WI38 (cell line): ENCODE data around the gene ZNF132.
"Not testable (repeated sequence)": the region's sequence is repeated elsewhere in the genome, so short reads cannot be mapped to it uniquely, and the experiment has no call there.

Experiments used
- H3K4me3 ChIP-seq: 2 replicates; pipeline ENCODE4 v1.5.1; 2011; ENCODE audit warnings: low read depth, mild to moderate bottlenecking, control low read depth, low read length
- TF ChIP-seq, protein P1 (sequence below): IDR thresholded peaks from 2 replicates; pipeline ENCODE4 v1.5.1; 2012; ENCODE audit warnings: low read depth, mild to moderate bottlenecking, control low read depth, low read length

Gene ZNF132

DNA sequence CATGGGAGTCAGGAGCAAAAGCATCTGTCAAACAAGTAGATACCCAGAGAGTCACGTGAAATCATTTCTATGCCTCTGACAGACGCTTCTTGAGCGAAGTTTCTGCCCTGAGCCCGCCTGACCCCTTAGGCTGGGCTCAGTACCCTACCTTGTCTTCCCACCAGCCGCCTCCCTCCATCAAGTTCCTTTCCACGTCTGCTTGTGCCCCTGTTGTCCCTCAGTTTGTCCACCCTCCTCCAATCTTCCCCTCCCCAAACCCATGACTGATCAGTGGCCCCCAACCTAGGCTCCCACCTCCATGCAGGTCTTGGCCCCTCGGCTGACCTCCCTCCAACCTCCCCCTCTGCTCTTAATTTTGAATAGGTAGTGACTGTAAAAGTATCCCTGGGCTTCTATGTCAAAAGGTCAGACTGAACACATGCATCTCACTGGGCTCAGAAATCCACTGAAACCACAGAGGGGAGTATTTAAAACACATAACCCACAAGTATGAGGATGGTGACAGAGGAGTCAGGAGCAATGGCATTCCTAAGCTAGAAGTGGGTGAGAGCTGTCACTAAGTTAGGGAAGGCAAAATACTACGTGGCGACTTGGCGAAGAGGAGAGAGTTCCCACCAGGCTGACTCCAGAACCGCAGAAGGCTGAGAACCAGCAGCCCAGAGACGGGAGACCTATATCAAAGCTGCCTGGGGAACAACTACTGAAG is 34.5 kb upstream of the ZNF132 start:
- TF ChIP-seq, protein P1, sequence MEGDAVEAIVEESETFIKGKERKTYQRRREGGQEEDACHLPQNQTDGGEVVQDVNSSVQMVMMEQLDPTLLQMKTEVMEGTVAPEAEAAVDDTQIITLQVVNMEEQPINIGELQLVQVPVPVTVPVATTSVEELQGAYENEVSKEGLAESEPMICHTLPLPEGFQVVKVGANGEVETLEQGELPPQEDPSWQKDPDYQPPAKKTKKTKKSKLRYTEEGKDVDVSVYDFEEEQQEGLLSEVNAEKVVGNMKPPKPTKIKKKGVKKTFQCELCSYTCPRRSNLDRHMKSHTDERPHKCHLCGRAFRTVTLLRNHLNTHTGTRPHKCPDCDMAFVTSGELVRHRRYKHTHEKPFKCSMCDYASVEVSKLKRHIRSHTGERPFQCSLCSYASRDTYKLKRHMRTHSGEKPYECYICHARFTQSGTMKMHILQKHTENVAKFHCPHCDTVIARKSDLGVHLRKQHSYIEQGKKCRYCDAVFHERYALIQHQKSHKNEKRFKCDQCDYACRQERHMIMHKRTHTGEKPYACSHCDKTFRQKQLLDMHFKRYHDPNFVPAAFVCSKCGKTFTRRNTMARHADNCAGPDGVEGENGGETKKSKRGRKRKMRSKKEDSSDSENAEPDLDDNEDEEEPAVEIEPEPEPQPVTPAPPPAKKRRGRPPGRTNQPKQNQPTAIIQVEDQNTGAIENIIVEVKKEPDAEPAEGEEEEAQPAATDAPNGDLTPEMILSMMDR, result no peak
- no peak overlapping the region for H3K4me3 ChIP-seq

DNA sequence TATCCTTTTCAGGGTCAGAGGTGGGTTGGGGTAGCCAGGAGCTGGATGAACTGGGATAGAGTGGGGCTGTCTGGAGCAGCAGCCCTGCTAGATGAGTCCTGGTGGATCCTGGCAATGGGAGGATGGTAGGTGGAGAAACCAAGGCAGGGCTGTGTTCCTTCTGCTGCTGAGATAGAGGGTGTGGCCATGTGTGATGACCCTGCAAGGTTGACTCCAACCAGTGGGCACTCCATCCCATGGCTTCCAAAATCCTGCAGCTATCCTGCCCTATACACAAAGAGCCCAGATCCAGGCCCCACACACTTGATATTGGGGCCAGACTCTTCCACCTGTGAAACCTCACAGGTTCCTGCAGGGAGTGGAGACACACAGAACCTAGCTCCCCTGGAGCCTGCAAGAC is 33.8 kb upstream of the ZNF132 start:
- H3K4me3 ChIP-seq, result no peak overlapping the region
- TF ChIP-seq, protein P1, result no peak

DNA sequence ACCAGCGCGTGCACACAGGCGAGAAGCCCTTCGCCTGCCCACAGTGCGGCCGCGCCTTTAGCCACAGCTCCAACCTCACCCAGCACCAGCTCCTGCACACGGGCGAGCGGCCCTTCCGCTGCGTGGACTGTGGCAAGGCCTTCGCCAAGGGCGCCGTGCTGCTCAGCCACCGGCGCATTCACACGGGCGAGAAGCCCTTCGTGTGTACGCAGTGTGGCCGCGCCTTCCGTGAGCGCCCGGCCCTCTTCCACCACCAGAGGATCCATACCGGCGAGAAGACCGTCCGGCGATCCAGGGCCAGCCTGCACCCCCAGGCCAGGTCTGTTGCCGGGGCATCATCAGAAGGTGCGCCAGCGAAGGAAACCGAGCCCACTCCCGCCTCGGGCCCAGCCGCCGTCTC is 31.8 kb upstream of the ZNF132 start:
- H3K4me3 ChIP-seq, result no peak overlapping the region
- TF ChIP-seq, protein P1, result no peak

DNA sequence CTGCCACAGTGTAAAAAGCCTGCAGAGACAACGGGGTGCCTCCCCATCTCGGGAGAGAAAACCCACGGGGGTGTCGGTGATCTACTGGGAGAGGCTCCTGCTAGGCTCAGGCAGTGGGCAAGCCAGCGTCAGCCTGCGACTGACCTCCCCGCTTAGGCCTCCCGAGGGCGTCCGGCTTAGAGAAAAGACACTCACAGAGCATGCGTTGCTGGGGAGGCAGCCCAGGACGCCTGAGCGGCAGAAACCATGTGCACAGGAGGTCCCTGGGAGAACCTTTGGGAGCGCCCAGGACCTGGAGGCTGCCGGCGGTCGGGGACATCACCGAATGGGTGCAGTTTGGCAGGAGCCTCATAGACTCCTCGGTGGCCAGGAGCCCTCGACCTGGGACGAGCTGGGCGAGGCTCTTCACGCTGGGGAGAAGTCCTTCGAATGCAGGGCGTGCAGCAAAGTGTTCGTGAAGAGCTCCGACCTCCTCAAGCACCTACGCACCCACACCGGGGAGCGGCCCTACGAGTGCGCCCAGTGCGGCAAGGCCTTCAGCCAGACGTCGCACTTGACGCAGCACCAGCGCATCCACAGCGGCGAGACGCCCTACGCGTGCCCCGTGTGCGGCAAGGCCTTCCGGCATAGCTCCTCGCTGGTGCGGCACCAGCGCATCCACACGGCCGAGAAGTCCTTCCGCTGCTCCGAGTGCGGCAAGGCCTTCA is 31.0 kb upstream of the ZNF132 start:
- H3K4me3 ChIP-seq, result not testable (repeated sequence)

DNA sequence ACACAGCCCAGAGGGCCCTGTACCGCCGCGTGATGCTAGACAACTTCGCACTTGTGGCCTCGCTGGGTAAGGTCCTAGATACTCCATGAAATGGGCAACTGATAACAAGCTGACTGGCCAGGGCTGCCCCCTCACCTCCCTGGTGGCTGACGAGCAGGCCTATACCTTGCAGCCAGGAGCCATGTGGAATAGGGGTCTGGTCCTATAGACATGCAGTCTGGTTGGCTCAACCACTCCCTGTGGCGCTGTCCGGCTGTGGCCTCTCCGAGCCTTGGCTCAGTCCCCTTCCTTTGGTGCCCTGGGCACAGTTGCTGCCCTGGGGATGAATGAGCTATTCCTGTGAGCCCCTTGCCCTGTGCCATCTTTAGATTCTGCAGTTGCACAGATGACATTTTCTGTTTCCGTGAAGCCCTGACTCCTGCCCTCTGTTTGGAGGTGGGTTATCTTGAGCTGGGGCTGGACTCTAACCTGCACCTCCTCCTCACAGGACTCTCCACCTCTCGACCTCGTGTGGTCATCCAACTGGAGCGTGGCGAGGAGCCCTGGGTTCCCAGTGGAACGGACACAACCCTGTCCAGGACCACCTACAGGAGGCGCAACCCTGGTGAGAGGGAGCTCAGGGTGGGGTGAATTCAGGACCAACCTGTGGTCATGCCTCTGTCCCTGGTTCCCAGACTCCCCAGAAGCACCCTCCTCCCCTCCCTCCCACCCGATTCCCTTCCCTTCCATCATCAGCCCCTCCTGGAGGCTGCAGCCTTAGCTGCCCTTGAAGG is 29.5 kb upstream of the ZNF132 start:
- TF ChIP-seq, protein P1, result no peak
- H3K4me3 ChIP-seq, result no peak overlapping the region

DNA sequence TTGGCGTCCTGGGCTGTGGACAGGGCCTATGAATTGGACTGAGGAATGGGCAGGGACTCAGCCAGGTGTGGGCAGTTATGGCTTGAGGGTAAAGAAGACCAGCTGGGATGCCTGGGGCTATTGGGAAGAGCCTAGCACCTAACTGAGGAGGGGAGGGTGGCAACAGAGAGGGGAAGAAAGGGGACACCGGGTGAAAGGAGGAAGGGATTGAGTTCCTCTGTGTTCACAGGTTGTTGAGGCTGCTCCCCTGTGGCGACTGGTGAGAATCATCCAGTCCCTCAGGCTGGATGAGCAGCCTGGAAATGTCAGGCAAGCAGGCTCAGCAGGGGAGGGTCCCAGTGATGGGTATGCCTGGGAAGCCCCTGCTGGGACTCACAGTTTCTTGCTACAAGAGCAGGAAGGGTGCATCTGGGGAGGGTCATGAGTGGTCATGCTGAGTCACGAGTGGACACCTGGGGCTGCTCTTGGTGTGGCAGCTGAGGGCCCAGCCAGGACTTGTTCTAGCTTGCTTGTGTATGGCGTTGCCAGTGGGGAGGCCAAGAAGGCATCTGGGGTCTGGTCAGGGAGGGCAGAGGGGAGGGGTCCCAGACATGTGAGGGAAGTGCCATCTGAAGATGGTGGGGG is 28.4 kb upstream of the ZNF132 start:
- H3K4me3 ChIP-seq, result no peak overlapping the region; the same call in 1 of the 2 replicates
- TF ChIP-seq, protein P1, result no peak

DNA sequence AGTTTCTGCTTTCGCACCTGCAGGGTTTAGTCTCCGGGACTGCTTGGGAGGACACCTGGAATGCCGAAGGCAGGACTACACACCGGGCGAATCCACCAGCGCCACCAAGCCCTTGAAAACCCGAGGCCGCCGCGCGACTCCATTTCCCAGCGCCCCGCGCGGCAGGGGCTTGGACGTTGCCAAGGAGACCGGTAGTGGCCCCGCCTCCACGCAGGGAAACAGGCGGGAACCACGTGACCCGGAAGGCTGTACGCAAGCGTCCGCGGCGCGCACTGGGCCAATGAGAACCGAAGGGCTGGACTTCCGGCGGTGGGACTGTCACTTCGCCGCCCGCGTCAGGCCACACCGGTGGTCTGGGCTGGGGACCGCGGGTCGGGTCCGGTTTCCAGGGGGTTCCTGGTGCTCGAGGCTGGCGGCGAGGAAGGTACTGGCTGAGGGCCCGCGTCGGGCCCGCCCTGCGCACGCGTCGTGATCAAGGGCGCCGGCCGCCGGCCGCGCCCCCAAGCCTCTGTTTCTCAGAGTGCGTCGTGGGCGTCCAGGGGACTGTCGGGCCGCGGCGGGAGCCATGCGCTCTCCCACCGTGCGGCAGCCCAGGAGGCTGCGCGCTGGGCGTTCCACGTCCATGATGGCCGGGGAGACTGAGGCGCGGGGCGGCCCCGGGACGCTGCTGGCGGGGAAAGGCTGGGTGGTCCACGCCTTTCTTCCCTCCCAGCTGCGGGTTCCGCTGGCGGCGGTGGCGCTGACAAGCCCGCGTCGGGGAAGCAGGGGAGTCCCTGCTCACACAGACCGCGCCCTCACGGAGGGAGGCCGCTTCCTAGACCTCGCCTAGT is 27.0 kb upstream of the ZNF132 start, which contains the start of gene ZNF324:
TSS of gene ZNF324 (plus strand) at position 321 of the 830 bp plus-strand sequence. CDS start 2,106 bp downstream, outside the sequence.
- TF ChIP-seq, protein P1, result no peak
- H3K4me3 ChIP-seq, result peak within 1 kb of the TSS; percentile 87
